Fibroblast of lung (primary cell): ENCODE measurements around the gene IL31RA.

Source experiments
- CTCF ChIP-seq, 2 donors: IDR thresholded peaks in 1 of 2; conservative IDR thresholded peaks in 1 of 2; 1 replicate in 1 of 2; 2 replicates in 1 of 2; pipeline ENCODE4 v1.5.1; 2011 to 2012; ENCODE audit warnings: low read length in 2 of 2, control low read depth in 1 of 2, inconsistent platforms in 1 of 2, low read depth in 1 of 2, mild to moderate bottlenecking in 1 of 2
- EZH2 ChIP-seq: IDR thresholded peaks from 2 replicates; pipeline ENCODE4 v1.5.1; 2012; ENCODE audit warnings: low read length, control low read depth, mild to moderate bottlenecking; ENCODE audit errors: missing control alignments

GRCh38 chr5:55925181-55925580 is 74.0 kb downstream of the IL31RA start:
- TF ChIP-seq CTCF (conservative IDR thresholded peaks at IDR 0.05 in 1 of 2, IDR thresholded peaks at IDR 0.05 in 1 of 2; ENCODE audit: low read depth in 1 of 2, low read length in 2 of 2) (no peak), EZH2 (no peak)
